HL-60/S4 treated with phorbol 12-myristate 13-acetate at 8.2 ng/mL for 4 days and 3 days (cell line): Measurements from ENCODE around the gene PNKP.

Experiments
- in situ Hi-C: fragments of 300-500 bp; cut with MboI; formaldehyde crosslinking; loops from 2 replicates; pipeline ENCODE4 v1.15.0; 2022; ENCODE audit warnings: low sequenced_read_pairs

Gene PNKP

GRCh38 chr19:49876422-49877019 lies 9.1 kb upstream of the PNKP start:
- in situ Hi-C loops, result no loop called here

- in situ Hi-C loops, result no loop called here
Observed at GRCh38 chr19:49875857-49876421, 8.6 kb upstream of the PNKP start.

- in situ Hi-C loops, result no loop called here
Observed at GRCh38 chr19:49875177-49875576, 7.8 kb upstream of the PNKP start.

GRCh38 chr19:49874503-49875157 lies 7.3 kb upstream of the PNKP start:
- in situ Hi-C loops, result no loop called here

GRCh38 chr19:49873834-49874233 lies 6.5 kb upstream of the PNKP start:
- in situ Hi-C loops, result no loop called here

GRCh38 chr19:49873129-49873521 lies 5.7 kb upstream of the PNKP start:
- in situ Hi-C loops, result no loop called here

- in situ Hi-C loops, result no loop called here
Observed at GRCh38 chr19:49872245-49873128, 5.1 kb upstream of the PNKP start.

- in situ Hi-C loops, result no loop called here
Observed at GRCh38 chr19:49871349-49871985, 4.1 kb upstream of the PNKP start.

GRCh38 chr19:49870309-49870901 lies 3.0 kb upstream of the PNKP start:
- in situ Hi-C loops, result no loop called here

- in situ Hi-C loops, result no loop called here
Observed at GRCh38 chr19:49869484-49870308, 2.3 kb upstream of the PNKP start.

- in situ Hi-C loops, result no loop called here
Observed at GRCh38 chr19:49869009-49869483, 1.7 kb upstream of the PNKP start.

GRCh38 chr19:49864890-49865289 lies 2.5 kb downstream of the PNKP start:
- in situ Hi-C loops, result no loop called here

GRCh38 chr19:49863935-49864320 lies 3.4 kb downstream of the PNKP start:
- in situ Hi-C loops, result no loop called here

- in situ Hi-C loops, result no loop called here
Observed at GRCh38 chr19:49863254-49863934, 4.0 kb downstream of the PNKP start.

- in situ Hi-C loops, result no loop called here
Observed at GRCh38 chr19:49862391-49863253, 4.8 kb downstream of the PNKP start.

- in situ Hi-C loops, result no loop called here
Observed at GRCh38 chr19:49861541-49862378, 5.6 kb downstream of the PNKP start.

GRCh38 chr19:49861107-49861506 lies 6.3 kb downstream of the PNKP start:
- in situ Hi-C loops, result no loop called here
